ENCODE measurements around the gene KRTAP5-6.

The KRTAP5-6 gene

GRCh38 chr11:1702506-1702905, 5.5 kb downstream of the KRTAP5-6 start:
- no peak for DNase-seq (ENCODE audit: low spot score)

DNA sequence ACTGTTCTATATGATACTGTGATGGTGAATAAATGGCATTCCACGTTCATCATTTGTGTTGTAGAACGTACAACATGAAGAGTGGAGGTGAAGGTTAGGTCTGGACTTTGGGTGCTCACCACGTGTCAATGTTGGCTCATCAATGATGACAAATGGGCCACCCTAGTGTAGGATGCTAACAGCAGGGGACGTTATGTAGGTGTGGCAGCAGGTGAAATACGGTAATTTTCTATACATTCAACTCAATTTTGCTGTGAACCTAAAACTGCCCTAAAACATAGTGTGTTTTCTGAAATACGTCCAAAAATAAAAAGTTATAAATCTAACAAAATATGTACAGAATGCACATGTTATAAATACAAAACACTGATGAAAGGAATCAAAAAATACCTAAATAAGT, 6.2 kb downstream of the KRTAP5-6 start:
- DNase-seq (ENCODE audit: low spot score): no peak

DNA sequence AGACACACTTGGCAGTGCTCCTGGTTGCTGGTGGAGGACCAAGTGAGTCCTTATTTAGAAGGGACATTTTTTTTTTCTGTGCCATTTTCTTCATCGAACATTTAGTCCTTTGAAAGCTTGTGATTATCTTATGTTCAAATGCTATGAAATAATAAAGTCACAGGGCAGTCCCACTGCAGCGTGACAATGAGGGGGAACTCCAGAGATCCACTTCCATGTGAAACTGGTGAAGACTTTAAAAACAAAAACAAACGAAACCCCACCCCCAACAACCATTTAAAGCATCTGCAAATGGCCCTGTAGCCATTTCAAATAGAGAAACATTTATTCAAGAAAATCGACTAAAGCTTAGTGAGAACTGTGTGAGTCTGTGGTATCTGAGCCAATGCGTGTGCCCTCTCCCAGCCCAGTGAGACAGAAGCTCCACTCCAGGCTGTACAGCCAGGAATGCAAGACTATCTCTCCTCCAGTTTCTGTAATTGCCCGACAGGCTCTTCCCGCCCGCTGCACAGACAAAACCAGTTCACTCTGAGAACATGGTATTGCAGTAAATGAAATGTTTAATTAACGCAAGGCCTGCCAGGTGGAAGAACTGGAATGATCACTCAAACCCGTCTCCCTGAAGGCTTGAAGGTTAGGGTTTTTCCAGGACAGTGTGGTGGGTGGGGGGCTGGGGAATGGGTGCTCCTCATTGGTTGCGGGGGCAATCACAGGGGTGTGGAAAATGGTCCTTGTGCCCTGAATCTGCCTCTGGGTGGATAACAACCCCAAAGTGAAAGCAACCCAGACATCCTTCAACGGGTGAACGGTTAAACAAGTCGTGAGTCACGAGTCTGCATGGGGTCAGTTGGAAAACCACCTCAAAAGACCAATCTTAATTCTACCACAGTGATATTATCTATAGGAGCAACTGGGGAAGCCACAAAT, 8.4 kb downstream of the KRTAP5-6 start:
- no peak for DNase-seq (ENCODE audit: low spot score)

DNA sequence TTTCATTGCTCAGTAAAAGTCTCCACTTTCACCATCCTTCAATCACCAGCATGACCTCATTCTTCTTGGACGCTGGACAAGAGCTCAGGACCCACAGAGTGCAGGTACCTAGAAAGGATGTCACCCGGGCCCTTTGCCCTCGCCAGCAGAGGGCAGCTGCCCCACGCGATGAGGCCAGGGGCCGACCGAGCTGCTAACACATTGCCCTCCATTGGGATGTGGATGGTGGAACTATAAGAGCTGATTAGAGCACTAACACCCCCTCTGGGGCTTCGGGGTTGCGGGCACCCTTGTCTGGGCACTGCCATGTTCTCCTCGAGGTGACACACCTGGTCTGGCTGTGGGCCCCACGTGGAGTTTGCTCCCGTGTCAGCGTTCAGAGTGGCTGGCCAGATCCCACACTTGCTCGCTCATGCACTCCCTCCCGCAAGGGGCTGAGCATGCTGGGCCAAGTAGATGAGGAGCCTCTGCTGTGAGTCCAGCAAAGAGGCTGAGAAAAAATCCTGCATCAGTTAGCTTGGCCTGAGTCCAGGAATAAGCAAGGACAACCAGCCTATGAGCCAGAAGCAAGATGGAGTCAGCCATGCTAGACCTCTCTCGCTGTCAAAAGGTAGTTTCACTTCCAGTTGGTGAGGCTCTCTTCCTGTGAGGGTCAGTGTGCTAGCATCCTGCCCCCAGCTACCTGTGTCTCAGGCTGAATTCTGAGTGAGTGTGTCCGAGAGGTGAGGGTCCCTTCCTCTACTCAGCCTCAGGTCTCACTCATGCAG, 9.8 kb downstream of the KRTAP5-6 start:
- no peak for DNase-seq (ENCODE audit: low spot score)

DNA sequence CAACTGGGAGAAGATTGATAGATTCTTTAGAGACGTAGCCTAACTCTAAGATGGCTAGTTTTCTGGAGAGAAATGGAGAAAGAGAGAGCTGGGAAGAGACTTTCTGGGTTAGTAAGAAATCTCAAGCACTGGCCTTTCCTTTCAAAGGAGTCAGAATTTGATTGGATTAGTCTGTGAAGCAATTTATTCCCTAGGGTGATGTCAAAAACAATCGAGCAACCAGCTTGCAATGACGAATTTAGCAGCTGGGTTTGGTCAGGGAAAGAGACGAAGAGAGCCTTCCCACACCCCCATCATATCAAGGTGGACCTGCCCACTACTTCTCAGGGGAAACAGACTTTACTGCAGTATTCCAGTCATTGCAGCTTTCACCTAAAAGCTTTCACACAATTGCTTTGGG, 10.8 kb downstream of the KRTAP5-6 start:
- DNase-seq (ENCODE audit: low spot score): no peak

GRCh38 chr11:1708716-1709115, 11.7 kb downstream of the KRTAP5-6 start:
- no peak for DNase-seq (ENCODE audit: low spot score)

DNA sequence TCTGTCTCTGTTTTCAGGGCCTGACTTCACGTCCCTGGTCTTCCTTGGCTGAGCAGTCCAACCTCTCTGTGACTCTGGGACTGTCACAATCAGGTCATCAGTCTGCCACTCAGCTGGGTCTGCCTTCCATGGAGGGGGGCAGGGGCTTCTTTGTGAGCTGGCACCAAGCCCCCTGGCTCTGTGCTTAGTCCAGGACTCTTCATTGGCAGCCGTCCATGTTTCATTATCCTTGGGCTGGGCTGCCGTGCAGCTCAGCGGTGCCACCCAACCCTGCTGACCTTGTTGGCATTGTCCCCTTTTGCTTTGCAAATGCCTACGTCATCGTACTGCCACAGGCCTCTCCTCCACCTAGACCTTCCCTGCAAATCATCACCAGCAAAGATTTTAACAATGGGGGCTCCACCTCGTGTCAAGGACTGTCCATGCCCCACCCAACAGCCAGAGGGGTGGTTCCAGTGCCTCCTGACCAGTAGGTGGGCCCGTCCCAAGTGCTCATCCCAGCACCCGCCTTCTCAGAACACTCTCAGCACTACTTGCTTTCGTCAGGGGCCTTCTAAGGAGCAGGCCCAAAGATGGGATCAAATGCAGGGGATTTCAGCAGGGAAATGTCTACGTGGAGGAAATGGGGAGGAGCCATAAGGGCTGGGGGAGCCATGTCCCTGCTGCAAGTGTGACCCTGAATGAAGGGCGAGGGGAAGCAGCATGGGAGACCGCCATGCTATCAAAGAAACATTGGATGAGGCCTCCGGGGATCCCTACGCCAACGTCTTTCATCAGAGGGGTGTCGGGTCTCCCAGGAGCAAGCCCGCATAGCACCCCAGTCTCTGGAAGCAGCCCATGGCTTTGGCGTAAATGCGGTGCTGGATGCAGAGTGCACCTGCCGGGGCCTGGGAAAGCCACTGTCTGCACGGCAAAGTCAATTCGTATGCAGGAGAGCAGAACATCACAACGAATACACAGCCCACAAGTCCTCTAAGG, 18.2 kb downstream of the KRTAP5-6 start:
- no peak for DNase-seq (ENCODE audit: low spot score)

DNA sequence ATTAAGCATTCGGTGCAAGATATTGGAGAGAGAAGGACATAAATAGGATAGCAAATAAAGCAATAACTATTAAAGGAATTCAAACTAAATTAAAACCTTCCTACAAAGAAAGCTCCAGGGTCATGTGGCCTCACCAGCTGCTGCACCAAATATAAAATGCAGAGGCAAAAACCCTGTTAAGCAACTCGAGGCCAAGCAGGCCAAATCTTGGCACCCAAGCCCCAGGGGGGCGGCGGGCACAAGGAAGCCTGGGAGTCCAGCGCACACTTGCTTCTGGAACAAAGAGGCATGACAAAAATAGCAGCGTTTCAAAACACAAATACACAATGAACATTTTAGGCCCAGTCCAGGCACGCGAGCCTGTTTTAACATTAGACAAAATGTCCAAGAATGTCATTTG, 20.8 kb downstream of the KRTAP5-6 start:
- DNase-seq (ENCODE audit: low spot score): no peak

- no peak for DNase-seq (ENCODE audit: low spot score)
Observed at GRCh38 chr11:1718326-1718725, 21.3 kb downstream of the KRTAP5-6 start.

- DNase-seq (ENCODE audit: low spot score): no peak
Observed at GRCh38 chr11:1719781-1720180, 22.8 kb downstream of the KRTAP5-6 start.

DNA sequence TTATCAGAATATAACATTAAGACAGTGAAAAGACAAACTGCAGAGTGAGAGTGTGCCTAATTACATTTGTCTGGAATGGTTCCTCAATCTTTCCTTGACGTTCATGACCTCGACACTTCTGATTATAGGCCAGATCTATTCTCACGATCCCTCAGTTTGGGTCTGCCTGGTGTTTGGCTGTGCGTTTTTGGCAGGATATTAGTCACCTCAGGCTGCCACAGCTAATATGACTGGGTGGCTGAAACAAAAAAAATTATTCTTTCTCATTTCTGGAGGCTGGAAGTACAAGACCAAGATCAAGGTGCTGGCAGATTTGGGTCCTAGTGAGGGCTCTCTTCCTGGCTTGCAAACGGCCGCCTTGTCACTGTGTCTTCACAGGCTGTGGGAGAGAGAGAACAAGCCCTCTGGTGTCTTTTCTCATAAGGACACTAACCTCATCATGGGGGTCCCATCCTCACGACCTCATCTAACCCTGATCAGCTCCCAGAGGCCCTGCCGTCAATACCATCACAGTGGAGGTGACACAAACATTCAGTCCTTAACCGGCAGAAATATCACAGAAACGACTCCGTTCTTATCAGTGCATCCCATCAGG, 30.2 kb downstream of the KRTAP5-6 start:
- DNase-seq (ENCODE audit: low spot score): no peak

DNA sequence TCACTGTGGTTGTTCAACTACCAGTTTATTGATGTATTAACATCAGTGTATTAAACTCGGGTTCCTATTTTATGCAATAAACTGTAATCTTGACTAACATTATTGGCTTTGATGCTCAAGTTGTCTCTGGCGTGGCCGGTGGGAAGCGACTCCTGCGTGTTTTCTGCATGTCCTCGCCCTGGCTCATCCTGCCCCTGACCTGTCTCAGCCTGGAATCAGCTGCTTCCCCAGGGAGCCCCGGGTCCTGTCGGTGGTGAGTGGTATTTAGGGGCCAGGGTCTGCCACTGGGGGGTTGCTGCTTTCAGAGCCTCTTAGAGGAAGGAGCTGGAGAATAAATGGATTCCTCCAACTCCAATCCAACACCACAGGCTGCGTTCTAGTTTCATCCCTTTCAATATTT, 30.9 kb downstream of the KRTAP5-6 start:
- DNase-seq (ENCODE audit: low spot score): no peak

DNA sequence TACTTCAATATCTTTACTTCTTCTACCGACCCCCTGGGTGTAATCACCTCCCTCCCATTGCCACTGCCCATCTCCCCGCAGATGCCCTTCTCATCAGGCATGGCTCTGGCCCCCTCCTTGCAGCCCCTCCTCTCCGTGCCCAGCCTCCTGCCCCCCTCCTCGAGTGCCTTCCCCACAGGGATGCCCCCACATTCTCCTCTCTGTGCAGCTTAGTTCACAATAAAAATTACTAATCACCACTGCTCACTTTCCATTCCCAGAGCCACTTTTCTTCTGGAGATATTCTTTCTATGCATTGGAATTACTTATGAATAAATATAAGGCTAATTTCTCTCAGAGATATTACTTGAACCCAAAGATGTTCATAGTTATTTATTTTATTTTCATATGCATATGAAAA, 31.3 kb downstream of the KRTAP5-6 start:
- no peak for DNase-seq (ENCODE audit: low spot score)

DNA sequence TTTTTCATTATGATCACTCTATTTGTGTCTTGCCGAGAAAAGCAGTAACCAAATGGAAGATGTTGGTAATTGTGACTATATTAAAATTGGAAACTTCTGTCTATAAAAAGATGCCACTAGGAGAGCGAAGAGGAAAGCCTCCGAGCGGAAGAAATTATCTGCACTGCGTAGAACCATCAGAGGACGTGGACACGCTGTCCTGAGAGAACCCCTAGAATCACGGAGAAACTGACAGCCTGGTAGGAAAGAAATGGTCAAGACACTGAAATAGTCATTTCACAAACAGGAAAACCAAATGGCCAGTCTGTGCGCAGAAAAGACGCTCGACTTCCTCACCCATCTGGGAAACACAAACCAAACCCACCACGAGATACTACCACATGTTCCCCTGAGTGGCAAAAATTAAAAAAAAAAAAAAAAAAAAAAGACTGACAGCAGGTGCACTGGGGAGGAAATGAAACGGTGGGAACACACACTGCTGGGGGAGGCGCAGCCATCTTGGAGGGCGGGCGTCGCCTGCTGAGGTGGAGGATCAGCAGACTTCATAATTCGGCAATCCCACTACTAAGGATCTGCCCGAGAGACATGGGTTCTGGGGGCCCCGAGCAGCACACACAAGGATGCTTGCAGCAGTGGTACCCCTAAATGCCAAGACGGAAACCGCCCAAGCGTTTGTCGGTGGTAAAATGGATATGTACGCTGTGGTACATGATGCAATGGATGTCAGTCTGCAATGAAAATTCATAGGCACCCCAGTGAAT, 32.1 kb downstream of the KRTAP5-6 start:
- no peak for DNase-seq (ENCODE audit: low spot score)

GRCh38 chr11:1729692-1730011, 32.7 kb downstream of the KRTAP5-6 start:
- no peak for DNase-seq (ENCODE audit: low spot score)

DNA sequence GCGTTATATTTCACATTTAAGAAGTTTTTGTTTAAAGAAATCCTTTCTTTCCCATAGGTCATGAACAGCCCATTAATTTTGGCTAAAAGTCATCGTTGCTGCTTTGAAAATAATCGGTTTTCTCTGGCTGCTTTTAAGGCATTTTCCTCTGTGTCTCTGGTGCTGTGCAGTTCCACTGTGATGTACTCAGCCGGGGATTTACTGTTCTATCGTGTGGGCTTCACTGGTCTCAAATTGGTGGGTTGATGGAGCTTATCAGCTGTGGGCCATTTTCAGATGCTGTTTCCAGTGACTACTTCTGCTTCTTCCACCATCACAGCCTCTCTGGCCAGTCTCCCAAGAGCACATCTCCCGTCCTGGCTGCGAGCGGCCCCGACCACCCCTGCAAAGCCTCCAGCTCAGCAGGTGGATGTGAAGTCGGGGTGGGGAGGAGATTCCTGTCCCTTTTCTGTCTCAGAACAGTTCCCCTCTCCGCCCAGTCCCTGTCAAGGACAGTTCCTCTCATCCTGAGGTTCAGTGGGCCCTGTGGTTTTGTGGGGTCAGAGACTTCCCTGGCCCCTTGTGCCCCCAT, 33.1 kb downstream of the KRTAP5-6 start:
- DNase-seq (ENCODE audit: low spot score): no peak

DNA sequence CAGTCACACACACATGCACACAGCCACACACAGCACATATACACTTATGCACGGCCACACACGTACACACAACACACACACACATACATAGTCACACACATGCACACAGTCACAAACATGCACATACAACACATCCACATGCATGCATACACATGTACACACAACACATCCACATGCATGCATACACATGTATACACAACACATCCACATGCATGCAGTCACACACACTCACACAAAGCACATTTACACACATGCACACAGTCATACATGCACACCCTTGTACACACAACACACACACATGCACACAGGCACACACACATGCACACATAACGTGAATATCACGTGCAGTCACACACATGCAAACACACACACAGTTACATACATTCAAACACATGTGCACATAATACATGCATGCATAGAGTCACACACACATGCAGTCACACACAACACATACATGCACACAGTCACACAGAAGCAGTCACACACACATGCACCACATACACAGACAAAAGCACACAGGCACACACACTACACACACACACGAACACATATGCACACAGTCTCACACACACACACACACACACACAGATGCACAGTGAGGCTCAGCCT, 34.6 kb downstream of the KRTAP5-6 start:
- no peak for DNase-seq (ENCODE audit: low spot score)

GRCh38 chr11:1732418-1733008, 35.5 kb downstream of the KRTAP5-6 start:
- no peak for DNase-seq (ENCODE audit: low spot score)

- no peak for DNase-seq (ENCODE audit: low spot score)
Observed at GRCh38 chr11:1733009-1733715, 36.2 kb downstream of the KRTAP5-6 start.

Data from CD4-positive, alpha-beta T cell treated with Interleukin-15 for 4 hours (primary cell).